Measurements from ENCODE around the gene XG.

DNA sequence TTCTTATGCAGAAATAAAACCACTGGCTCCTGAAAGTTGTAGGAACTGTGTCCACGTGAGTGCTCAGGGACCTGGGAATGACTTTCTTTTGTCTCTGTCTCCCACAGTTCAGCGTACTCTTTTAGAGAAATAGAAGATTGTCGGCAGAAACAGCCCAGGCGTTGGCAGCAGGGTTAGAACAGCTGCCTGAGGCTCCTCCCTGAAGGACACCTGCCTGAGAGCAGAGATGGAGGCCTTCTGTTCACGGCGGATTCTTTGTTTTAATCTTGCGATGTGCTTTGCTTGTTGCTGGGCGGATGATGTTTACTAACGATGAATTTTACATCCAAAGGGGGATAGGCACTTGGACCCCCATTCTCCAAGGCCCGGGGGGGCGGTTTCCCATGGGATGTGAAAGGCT lies 11.2 kb upstream of the XG start:
- TF ChIP-seq, protein P1, sequence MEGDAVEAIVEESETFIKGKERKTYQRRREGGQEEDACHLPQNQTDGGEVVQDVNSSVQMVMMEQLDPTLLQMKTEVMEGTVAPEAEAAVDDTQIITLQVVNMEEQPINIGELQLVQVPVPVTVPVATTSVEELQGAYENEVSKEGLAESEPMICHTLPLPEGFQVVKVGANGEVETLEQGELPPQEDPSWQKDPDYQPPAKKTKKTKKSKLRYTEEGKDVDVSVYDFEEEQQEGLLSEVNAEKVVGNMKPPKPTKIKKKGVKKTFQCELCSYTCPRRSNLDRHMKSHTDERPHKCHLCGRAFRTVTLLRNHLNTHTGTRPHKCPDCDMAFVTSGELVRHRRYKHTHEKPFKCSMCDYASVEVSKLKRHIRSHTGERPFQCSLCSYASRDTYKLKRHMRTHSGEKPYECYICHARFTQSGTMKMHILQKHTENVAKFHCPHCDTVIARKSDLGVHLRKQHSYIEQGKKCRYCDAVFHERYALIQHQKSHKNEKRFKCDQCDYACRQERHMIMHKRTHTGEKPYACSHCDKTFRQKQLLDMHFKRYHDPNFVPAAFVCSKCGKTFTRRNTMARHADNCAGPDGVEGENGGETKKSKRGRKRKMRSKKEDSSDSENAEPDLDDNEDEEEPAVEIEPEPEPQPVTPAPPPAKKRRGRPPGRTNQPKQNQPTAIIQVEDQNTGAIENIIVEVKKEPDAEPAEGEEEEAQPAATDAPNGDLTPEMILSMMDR (IDR thresholded peaks at IDR 0.05), result no peak
- TF ChIP-seq POLR2AphosphoS5 (IDR thresholded peaks at IDR 0.05) (no peak), EP300 (IDR thresholded peaks at IDR 0.05) (no peak), POLR2A (IDR thresholded peaks at IDR 0.05) (no peak)
